Renal cortical epithelial cell (primary cell): ENCODE data around the gene RPS25. TPM values are rescaled to one million over a fixed set of nuclear protein-coding genes. Genes with fewer than 3 reads are reported as not detected.
"Not testable (repeated sequence)": the region's sequence is repeated elsewhere in the genome, so short reads cannot be mapped to it uniquely, and the experiment has no call there.

Experiments
- DNase-seq: peaks from one replicate; pipeline ENCODE4 v3.0.0-alpha.2; 2011; ENCODE audit warnings: low read depth
- total RNA-seq: library from RNA; depleted of rRNA; stranded (reverse); fragments of >200 nt; gene quantifications from 2 replicates; pipeline ENCODE4 v1.2.3, GENCODE V29; 2014

RPS25 gene
- total RNA-seq, 1 donor from 2014 or later = 998 TPM

- no peak for DNase-seq
Measured at GRCh38 chr11:119016216-119017009, 1.7 kb downstream of the RPS25 start.

- DNase-seq = no peak
Measured at GRCh38 chr11:119015054-119015611, 3.0 kb downstream of the RPS25 start.

GRCh38 chr11:119014209-119014924, 3.8 kb downstream of the RPS25 start:
- DNase-seq = no peak

GRCh38 chr11:119012629-119013170, 5.4 kb downstream of the RPS25 start:
- DNase-seq = no peak

GRCh38 chr11:119011476-119012053, 6.6 kb downstream of the RPS25 start:
- DNase-seq = no peak

- no peak for DNase-seq
Measured at GRCh38 chr11:119006656-119007055, 11.5 kb downstream of the RPS25 start.

- DNase-seq = no peak
Measured at GRCh38 chr11:119000906-119001305, 17.2 kb downstream of the RPS25 start.

- DNase-seq = peak; percentile 89
Measured at GRCh38 chr11:118998822-118999221, 19.3 kb downstream of the RPS25 start.

GRCh38 chr11:118998388-118998717, 19.8 kb downstream of the RPS25 start:
- no peak for DNase-seq

GRCh38 chr11:118997627-118998387, 20.3 kb downstream of the RPS25 start, which contains the start of gene CENATAC:
TSS of gene CENATAC (plus strand) at chr11:118998138. CDS start at chr11:118998198, 60 bp downstream.
- DNase-seq = peak; percentile 72

GRCh38 chr11:118996926-118997626, 21.1 kb downstream of the RPS25 start:
- DNase-seq = no peak

GRCh38 chr11:118991486-118992038, 26.6 kb downstream of the RPS25 start:
- DNase-seq = not testable (repeated sequence)

- DNase-seq = no peak
Measured at GRCh38 chr11:118988280-118988679, 29.9 kb downstream of the RPS25 start.

GRCh38 chr11:118984825-118985224, 33.3 kb downstream of the RPS25 start:
- no peak for DNase-seq

GRCh38 chr11:118984337-118984736, 33.8 kb downstream of the RPS25 start:
- DNase-seq = not testable (repeated sequence)

GRCh38 chr11:118980191-118980881, 37.8 kb downstream of the RPS25 start:
- no peak for DNase-seq

GRCh38 chr11:118979434-118979833, 38.7 kb downstream of the RPS25 start:
- no peak for DNase-seq

GRCh38 chr11:118975771-118976709, 42.1 kb downstream of the RPS25 start:
- DNase-seq = peak; percentile 9

GRCh38 chr11:118973985-118974384, 44.2 kb downstream of the RPS25 start:
- no peak for DNase-seq
